ENCODE data around the gene NAB2.

- no peak for TF ChIP-seq CTCF (IDR thresholded peaks at IDR 0.05; ENCODE audit: low read depth, low read length, missing input control)
- no peak for TF ChIP-seq TAF1 (conservative IDR thresholded peaks at IDR 0.05)
- TF ChIP-seq JUND (IDR thresholded peaks at IDR 0.05) = no peak
- TF ChIP-seq ATF3 (IDR thresholded peaks at IDR 0.05) = no peak
- TF ChIP-seq HNF4G (IDR thresholded peaks at IDR 0.05) = no peak
- no peak for TF ChIP-seq HNF4A (conservative IDR thresholded peaks at IDR 0.05)
- TF ChIP-seq SP1 (IDR thresholded peaks at IDR 0.05) = no peak
- no peak for TF ChIP-seq MAX (IDR thresholded peaks at IDR 0.05)
- TF ChIP-seq NR2F2 (IDR thresholded peaks at IDR 0.05) = no peak
These were observed 6.5 kb downstream of the NAB2 start for GRCh38 chr12:57095440-57095839.

Measured in liver (tissue), 3 donors.